OCI-LY1 (cell line): ENCODE data around the gene FRG2C.
"Not testable (repeated sequence)": the region's sequence is repeated elsewhere in the genome, so short reads cannot be mapped to it uniquely, and the experiment has no call there.

ENCODE experiments used
- H2AFZ ChIP-seq: fragments of 200-600 bp; sonication (generic), shearing (Covaris generic); 2 replicates; pipeline ENCODE4 v1.6.0; 2014; ENCODE audit warnings: antibody characterized with exemption, mild to moderate bottlenecking, low read length
- H3F3A ChIP-seq: fragments of 200-600 bp; sonication (generic), shearing (Covaris generic); 2 replicates; pipeline ENCODE4 v1.6.0; 2014; ENCODE audit warnings: mild to moderate bottlenecking, antibody characterized with exemption, low read length, moderate library complexity; ENCODE audit not compliant: insufficient read depth
- H3K27ac ChIP-seq: fragments of 200-600 bp; sonication (generic); 2 replicates; pipeline ENCODE4 v1.5.1; 2014; ENCODE audit warnings: low read length, mixed run types, mild to moderate bottlenecking, low read depth; ENCODE audit not compliant: poor library complexity, severe bottlenecking
- H3K27me3 ChIP-seq: fragments of 200-600 bp; sonication (generic); 2 replicates; pipeline ENCODE4 v1.6.0; 2014; ENCODE audit warnings: antibody characterized with exemption, mild to moderate bottlenecking, low read length, moderate library complexity; ENCODE audit not compliant: insufficient read depth
- H3K36me3 ChIP-seq: fragments of 200-600 bp; sonication (generic); 2 replicates; pipeline ENCODE4 v1.6.1; 2014; ENCODE audit warnings: mild to moderate bottlenecking, antibody characterized with exemption, low read length, moderate library complexity, mixed read lengths; ENCODE audit not compliant: insufficient read depth
- H3K4me1 ChIP-seq: fragments of 200-600 bp; sonication (generic); 2 replicates; pipeline ENCODE4 v1.5.1; 2014; ENCODE audit warnings: mild to moderate bottlenecking, low read length, moderate library complexity; ENCODE audit not compliant: insufficient read depth, severe bottlenecking
- H3K4me2 ChIP-seq: fragments of 200-600 bp; sonication (generic), shearing (Covaris generic); 2 replicates; pipeline ENCODE4 v1.6.1; 2014; ENCODE audit warnings: low read length
- H3K4me3 ChIP-seq: fragments of 200-600 bp; sonication (generic); 2 replicates; pipeline ENCODE4 v1.5.1; 2014; ENCODE audit warnings: low read length, low read depth, mild to moderate bottlenecking, mixed read lengths; ENCODE audit not compliant: poor library complexity, severe bottlenecking
- H3K79me2 ChIP-seq: fragments of 200-600 bp; shearing (Covaris generic); 2 replicates; pipeline ENCODE4 v1.6.1; 2016; ENCODE audit warnings: mixed run types, low read length, mixed read lengths; ENCODE audit not compliant: insufficient read depth
- H3K9ac ChIP-seq: fragments of 200-600 bp; sonication (generic), shearing (Covaris generic); 2 replicates; pipeline ENCODE4 v1.6.1; 2014; ENCODE audit warnings: mild to moderate bottlenecking, low read length, mixed read lengths
- H3K9me2 ChIP-seq: fragments of 200-600 bp; sonication (generic), shearing (Covaris generic); 2 replicates; pipeline ENCODE4 v1.6.1; 2014; ENCODE audit warnings: low read depth, mild to moderate bottlenecking, low read length, mixed read lengths
- H3K9me3 ChIP-seq: fragments of 200-600 bp; shearing (Covaris generic); 2 replicates; pipeline ENCODE4 v1.6.1; 2014; ENCODE audit warnings: low read length, mixed read lengths
- H4K20me1 ChIP-seq: fragments of 200-600 bp; sonication (generic), shearing (Covaris generic); 2 replicates; pipeline ENCODE4 v1.6.0; 2016; ENCODE audit warnings: mild to moderate bottlenecking, low read length; ENCODE audit not compliant: insufficient read depth
- EZH2 ChIP-seq: fragments of 200-600 bp; sonication (generic), shearing (Covaris generic); IDR thresholded peaks from 2 replicates; pipeline ENCODE4 v1.8.0; 2017; ENCODE audit warnings: borderline replicate concordance, mixed run types, mild to moderate bottlenecking, antibody characterized with exemption, low read length, moderate library complexity, mixed read lengths
- TF ChIP-seq, protein P1 (sequence below): fragments of 200-600 bp; sonication (generic), shearing (Covaris generic); IDR thresholded peaks from 2 replicates; pipeline ENCODE4 v1.5.1; 2017; ENCODE audit warnings: mild to moderate bottlenecking, antibody characterized with exemption, low read length, moderate library complexity, mixed read lengths

FRG2C gene

GRCh38 chr3:75650191-75650590, 13.9 kb upstream of the FRG2C start:
- Histone ChIP-seq H3K4me2 (no peak overlapping the region), H4K20me1 (no peaks in the 10 kb centered on the region), H3K4me1 (no peaks in the 10 kb centered on the region), H3K9me3 (no peaks in the 10 kb centered on the region), H3F3A (no peaks in the 10 kb centered on the region), H3K4me3 (no peak overlapping the region), H3K79me2 (no peaks in the 10 kb centered on the region), H3K9me2 (no peaks in the 10 kb centered on the region), H3K27me3 (no peaks in the 10 kb centered on the region), H3K9ac (no peak overlapping the region), H2AFZ (no peak overlapping the region), H3K36me3 (no peaks in the 10 kb centered on the region), H3K27ac (no peak overlapping the region)
- TF ChIP-seq, protein P1, sequence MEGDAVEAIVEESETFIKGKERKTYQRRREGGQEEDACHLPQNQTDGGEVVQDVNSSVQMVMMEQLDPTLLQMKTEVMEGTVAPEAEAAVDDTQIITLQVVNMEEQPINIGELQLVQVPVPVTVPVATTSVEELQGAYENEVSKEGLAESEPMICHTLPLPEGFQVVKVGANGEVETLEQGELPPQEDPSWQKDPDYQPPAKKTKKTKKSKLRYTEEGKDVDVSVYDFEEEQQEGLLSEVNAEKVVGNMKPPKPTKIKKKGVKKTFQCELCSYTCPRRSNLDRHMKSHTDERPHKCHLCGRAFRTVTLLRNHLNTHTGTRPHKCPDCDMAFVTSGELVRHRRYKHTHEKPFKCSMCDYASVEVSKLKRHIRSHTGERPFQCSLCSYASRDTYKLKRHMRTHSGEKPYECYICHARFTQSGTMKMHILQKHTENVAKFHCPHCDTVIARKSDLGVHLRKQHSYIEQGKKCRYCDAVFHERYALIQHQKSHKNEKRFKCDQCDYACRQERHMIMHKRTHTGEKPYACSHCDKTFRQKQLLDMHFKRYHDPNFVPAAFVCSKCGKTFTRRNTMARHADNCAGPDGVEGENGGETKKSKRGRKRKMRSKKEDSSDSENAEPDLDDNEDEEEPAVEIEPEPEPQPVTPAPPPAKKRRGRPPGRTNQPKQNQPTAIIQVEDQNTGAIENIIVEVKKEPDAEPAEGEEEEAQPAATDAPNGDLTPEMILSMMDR = no peak
- TF ChIP-seq EZH2 = no peak

DNA sequence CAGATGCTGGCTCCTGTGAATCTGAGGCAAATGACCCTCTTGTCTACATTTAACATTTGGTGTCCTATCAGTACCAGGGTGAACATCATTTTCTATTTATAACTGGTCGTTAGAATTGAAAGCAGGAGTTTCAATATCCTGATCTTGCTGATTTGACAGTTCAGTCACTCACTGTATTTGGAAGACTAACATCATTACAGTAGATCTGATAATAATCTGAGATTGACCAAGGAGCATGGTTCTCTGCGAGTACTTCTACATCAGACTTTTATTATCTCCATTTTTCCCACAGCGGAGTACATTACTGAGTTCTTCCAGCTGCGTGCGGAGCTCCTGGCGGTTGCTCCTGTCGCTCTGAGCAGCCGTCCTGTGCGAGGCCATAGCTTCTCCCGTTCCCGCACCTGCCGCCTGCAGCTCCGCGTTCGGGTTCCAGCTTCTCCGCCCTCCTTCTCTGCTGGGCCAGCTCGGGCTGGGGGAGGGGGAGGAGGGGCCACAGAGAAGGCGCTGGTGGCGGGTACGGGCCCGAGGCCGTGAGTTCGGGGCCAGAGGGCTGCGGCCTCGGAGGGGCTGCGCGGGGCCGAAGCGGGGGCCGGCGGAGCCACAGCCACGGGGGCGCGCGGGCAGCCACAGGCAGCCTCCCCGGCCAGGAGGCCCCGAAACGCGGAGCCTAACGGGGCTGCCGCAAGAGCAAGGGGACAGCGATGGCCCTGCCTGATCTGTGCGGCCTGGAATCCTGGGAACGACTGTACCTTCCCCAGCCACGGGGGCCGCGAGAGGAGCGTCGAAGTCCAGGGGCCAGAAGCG, 8.8 kb upstream of the FRG2C start:
- not testable (repeated sequence) for H3K4me2 ChIP-seq, H3K4me3 ChIP-seq, H3K36me3 ChIP-seq, H3K9me3 ChIP-seq, H4K20me1 ChIP-seq, H3K9me2 ChIP-seq, H2AFZ ChIP-seq, H3K79me2 ChIP-seq, H3K9ac ChIP-seq, H3K27ac ChIP-seq, H3F3A ChIP-seq, H3K27me3 ChIP-seq, H3K4me1 ChIP-seq

- H3K27ac ChIP-seq, H4K20me1 ChIP-seq, H3K79me2 ChIP-seq, H3K27me3 ChIP-seq, H3K9me2 ChIP-seq, H3K4me1 ChIP-seq, H3F3A ChIP-seq, H3K36me3 ChIP-seq, H3K4me2 ChIP-seq, H3K9me3 ChIP-seq, H3K4me3 ChIP-seq, H2AFZ ChIP-seq, H3K9ac ChIP-seq: not testable (repeated sequence)
Measured at GRCh38 chr3:75655956-75656355, 8.2 kb upstream of the FRG2C start.

DNA sequence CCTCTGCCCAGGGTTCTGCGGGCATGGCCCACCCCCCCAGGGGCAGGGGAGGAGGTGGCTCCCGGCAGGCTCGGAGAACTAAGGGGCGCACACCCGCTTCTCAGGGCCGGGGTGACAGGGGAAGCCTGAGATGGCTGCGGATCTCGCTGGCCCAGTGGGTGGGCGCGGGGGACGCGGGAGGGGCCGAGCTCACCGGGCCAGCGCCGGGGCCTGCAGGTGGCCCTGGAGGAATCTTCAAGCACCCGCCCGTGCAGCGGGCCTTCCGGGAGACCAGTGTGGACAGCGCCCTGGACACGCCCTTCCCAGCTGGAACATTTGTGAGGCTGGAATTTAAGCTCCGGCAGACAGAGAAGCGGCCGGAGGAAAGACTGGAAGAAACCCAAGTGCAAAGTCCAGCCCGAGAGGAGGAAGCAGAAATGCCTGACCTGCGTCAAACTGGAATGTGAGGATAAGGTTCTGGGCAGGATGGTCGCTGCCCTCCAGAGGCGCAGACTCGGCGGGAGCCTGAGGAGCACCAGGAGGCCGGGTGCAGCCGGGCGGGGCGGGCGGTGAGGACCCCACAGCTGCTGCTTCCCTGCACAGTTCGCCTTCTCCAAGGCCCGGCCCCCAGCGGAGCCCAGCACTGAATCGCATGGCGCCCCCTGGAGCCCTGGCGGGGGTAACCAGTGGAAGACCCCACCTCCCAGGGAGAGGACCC, 5.6 kb upstream of the FRG2C start:
- H3K9ac ChIP-seq, H3K27ac ChIP-seq, H3K36me3 ChIP-seq, H3K4me3 ChIP-seq, H3K27me3 ChIP-seq, H2AFZ ChIP-seq, H3K9me2 ChIP-seq, H4K20me1 ChIP-seq, H3K4me1 ChIP-seq, H3K4me2 ChIP-seq, H3K79me2 ChIP-seq, H3K9me3 ChIP-seq, H3F3A ChIP-seq: not testable (repeated sequence)

DNA sequence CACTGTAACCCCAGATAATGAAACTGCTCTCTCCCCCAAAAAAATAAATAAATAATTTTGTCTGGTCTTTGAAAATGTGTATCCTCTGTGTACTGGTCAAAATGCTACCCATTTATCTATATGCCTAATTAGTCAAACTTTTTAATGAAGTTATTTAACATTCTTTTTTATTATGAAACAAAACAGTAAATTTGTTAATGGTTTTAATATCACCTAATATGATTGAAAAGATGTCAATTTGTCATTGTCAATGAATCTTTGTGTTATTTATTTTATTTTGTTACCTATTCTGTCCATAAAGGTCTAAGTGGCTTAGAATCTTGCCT, 5.1 kb upstream of the FRG2C start:
- not testable (repeated sequence) for H3K36me3 ChIP-seq, H3K4me2 ChIP-seq, H3K9me2 ChIP-seq, H3K4me3 ChIP-seq, H3K27me3 ChIP-seq, H3F3A ChIP-seq, H3K9ac ChIP-seq, H3K79me2 ChIP-seq, H2AFZ ChIP-seq, H4K20me1 ChIP-seq, H3K4me1 ChIP-seq, H3K27ac ChIP-seq, H3K9me3 ChIP-seq

DNA sequence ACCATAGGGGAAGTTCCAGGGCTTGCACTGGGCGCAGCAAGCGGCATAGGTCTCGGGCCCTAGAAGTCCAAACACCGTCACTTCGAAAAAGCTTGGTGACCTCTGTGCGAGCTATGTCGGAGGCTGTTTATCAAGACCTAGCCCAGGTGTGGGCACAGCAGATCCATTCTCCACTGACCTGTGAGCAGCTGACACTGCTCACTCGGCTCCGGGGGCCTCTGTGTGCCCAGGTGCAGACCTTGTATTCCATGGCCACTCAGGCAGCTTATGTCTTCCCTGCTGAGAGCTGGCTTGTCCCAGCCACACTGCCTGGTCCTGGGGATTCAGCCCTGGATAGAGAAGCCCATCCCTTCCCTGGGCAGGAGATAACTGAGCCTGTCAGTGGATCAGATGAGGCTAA, 1.5 kb downstream of the FRG2C start:
- H3K4me2 ChIP-seq, H3K4me1 ChIP-seq, H3F3A ChIP-seq, H3K9ac ChIP-seq, H2AFZ ChIP-seq, H3K36me3 ChIP-seq, H3K9me2 ChIP-seq, H3K4me3 ChIP-seq, H3K9me3 ChIP-seq, H3K27me3 ChIP-seq, H3K79me2 ChIP-seq, H3K27ac ChIP-seq, H4K20me1 ChIP-seq: not testable (repeated sequence)
